ENCODE results near the gene NDUFS8.
A peak's percentile ranks its signal among the peaks of the same experiment; 100 is the strongest.

NDUFS8 gene

DNA sequence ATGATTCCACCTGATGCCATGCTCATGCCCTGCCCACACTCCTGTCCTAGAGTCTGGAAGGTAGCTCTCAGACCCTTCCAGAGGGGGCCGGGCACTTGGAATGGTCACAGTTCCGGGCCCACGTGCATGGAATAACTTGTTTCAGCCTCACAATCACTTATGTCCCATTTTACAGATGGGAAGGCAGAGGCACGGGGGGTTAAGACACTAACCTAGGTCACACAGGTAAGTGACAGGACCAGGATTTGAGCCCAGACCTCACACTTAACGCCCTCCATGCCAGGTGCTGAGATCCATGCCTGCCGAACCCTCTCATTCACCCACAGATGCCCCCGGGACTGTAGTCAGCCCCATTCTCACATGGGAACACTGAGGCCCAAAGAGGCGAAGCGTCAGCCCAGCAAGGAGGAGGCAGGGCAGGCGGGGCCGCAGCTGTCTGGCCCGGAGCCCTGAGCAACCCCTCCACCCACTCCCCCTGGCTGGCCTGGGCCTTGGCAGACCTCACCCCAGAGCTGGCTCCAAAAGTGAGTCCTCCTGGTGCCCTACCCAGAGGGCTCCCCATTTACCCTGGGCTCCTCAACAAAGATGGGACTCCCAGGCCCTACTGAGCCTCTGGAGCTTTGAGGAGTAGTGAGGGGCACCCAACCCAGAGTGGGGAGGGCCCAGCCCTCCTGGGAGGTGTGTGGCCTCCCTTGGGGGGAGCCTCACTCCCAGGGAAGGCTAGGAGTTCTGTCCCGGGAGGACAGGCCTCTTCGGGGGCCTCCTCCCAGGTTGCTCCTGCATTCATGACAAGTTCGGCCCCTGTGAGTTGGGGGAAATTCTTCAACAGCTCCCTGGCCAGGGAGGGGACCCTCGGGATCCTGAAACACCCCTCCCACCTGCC, 22.7 kb upstream of the NDUFS8 start:
- in situ Hi-C loops (cut with HindIII; ENCODE audit: low pct_unique_long_range_greater_than_20kb, low sequenced_read_pairs) = no loop called here
- no peak for DNase-seq (ENCODE audit: low read depth in 1 of 2, low spot score in 1 of 2)
- no peak for TF ChIP-seq JUND (IDR thresholded peaks at IDR 0.05; ENCODE audit: low read depth)

DNA sequence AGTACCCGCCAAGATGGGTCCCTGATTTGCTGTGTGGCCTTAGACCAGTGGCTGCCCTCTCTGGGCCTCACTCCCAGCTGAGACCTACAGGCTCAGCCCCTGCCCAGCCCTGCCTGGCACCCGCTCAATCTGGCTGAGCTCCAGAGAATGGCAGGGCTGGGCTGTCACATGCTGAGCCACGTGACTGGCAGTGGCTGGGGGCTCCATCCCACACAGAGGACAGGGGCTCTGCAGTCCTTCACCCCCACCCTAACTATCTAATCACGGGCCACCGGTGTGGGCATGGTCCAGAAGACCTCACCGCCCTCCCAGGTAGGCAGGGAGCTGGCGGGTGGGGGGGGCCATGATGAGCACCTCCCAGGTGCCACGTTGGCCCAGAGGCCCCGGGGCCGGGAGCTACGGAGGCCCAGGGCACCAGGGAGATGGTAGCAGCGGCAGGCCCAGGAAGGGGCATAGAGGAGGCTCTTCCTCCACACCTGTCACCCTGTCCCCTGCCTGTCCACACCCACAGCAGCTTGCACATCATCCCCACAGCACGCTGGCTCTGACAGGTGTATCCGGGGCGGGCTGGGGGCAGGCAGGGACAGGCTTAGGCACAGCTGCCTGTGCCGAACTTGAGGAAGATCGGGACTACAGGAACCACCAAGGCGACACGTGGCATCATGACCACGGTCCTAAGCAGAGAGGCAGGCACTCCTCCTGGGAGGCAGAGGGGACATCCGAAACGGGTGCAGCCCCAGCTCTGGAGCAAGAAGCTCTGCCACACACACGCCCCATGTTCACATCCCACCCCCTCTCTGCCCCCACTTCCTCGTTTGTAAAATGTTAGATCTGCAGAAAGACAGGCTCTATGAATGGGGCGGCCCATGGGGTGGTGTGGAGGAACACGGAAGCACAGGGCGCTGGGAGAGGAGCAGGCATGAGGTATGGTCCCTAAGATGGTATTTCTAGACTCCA, 21.8 kb upstream of the NDUFS8 start:
- DNase-seq (ENCODE audit: low read depth in 1 of 2, low spot score in 1 of 2) = peak in 1 of 2 experiments; percentile 66
- in situ Hi-C loops (cut with HindIII; ENCODE audit: low pct_unique_long_range_greater_than_20kb, low sequenced_read_pairs) = no loop called here
- no peak for TF ChIP-seq JUND (IDR thresholded peaks at IDR 0.05; ENCODE audit: low read depth)

DNA sequence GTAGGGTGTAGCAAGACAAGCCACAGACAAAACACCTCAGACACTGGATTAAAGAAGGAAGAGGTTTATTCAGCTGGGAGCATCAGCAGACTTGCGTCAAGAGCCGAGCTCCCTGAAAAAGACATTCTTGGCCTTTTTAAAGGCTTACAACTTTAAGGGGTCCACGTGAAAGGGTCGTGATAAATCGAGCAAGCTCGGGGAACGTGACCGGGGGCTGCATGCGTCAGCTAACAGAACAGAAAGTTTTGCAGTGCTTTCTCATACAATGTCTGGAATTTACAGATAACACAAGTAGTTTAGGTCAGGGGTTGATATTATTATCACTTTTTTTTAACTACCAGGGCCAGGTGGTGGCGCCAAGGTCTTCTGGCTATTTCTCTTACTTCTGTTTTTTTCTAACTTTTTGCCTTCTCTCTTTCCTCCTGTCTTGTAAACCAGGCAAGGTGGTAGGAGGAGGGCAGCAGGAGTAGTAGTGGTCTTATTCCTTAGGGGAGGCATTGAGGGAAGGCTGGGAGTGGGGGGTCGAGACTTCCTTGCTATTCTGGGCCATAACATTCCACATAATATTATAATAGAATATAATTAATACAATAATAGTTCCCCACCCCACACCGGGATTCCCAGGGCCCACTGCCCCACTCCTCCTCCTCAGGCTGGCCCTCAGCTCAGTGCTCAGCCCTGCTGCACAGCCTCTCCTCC, 20.9 kb upstream of the NDUFS8 start:
- in situ Hi-C loops (cut with HindIII; ENCODE audit: low pct_unique_long_range_greater_than_20kb, low sequenced_read_pairs) = no loop called here
- DNase-seq (ENCODE audit: low read depth in 1 of 2, low spot score in 1 of 2) = no peak
- TF ChIP-seq JUND (IDR thresholded peaks at IDR 0.05; ENCODE audit: low read depth) = no peak

DNA sequence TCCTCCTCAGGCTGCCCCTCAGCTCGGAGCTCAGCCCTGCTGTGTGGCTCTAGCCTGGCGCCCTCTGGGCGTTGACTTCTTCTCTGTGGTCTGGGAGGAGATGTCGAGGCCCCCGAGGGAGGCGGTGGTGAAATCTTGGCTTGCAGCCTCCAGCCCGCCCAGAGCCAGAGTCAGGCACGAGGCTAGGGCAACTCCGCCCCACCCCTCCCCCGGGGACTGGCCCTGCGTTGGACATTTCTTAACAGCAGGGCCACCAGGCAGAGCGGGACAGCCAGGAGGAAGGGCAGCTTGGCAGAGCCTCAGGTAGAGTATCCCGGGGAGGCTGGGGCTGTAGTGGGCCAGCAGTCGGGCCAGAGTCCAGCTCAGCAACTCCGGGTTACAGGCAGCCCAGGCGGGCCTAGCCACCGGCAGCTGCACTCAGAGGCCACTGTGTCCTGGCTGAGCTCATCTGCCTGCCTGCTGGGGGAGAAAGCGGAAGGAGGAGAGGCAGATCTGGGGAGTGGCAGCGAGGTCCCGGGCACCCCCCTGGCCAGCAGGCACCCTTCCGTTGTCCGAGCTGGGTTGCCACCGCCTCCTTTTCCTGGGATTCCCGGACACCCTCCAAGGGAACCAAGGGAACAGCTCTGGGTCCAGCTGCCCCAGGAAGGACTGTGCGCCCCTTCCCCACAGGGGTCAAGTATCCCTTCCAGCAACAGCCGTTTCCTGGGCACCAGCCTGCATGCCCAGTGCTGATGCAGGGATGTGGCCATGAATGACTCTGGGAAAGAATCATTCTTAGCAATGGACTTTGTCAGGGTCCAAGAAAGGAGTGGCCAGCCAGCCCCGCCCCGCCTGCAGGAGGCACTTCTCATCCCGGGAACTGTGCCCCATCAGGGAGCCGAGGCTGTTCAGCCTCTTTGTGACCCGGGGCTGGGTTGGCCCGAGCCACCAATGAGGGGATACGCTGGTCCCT, 20.1 kb upstream of the NDUFS8 start, which contains the start of gene ALDH3B1:
Gene ALDH3B1, plus strand, starts transcription at position 238 of the 952 bp plus-strand sequence. CDS start 4,971 bp downstream, outside the sequence.
- TF ChIP-seq JUND (IDR thresholded peaks at IDR 0.05; ENCODE audit: low read depth) = no peak
- peak; percentile 40 to 93 for DNase-seq (ENCODE audit: low read depth in 1 of 2, low spot score in 1 of 2)
- in situ Hi-C loops (cut with HindIII; ENCODE audit: low pct_unique_long_range_greater_than_20kb, low sequenced_read_pairs) = no loop called here

DNA sequence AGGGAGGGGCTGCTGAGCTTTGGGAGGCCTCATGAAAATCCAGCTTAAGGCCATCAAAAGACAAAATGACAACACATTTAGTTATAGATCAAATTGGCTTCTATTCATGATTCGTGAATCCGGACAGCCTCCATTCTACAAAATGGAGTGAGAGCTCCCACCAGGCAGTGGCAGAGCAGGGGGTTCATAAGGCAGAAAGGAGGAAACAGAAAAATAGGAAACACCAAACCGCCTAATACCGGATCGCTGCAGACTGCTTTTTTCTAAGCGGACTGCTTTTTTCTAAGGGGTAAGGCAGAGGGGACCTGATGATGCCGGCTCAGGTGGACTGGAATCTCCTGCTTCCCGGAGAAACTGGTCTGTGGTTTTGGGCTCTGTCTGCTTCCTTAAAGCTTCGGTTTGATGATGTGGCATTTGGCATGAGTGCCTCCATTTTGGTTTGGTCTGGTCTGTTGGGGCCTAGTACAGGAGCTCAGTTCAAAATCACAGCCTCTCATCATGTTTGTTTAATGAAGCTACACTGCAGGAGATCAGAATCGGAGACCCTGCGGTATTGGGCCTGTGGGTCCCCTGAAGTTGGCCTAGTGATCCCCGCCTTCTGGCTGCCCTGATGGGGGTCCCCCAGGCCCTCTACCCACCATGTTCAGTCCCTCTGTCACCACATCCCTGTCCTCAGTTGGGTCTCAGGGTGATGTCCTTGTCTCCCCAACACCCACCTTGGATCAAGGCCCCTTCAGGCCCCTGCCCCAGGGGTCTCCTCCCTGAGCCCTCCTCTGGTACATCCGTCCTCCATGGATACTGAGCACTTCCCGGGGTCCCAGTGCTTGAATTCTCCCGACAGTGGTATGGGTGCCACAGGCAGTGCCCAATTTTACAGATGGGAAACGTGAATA, 19.2 kb upstream of the NDUFS8 start:
- in situ Hi-C loops (cut with HindIII; ENCODE audit: low pct_unique_long_range_greater_than_20kb, low sequenced_read_pairs) = no loop called here
- no peak for DNase-seq (ENCODE audit: low read depth in 1 of 2, low spot score in 1 of 2)
- no peak for TF ChIP-seq JUND (IDR thresholded peaks at IDR 0.05; ENCODE audit: low read depth)

DNA sequence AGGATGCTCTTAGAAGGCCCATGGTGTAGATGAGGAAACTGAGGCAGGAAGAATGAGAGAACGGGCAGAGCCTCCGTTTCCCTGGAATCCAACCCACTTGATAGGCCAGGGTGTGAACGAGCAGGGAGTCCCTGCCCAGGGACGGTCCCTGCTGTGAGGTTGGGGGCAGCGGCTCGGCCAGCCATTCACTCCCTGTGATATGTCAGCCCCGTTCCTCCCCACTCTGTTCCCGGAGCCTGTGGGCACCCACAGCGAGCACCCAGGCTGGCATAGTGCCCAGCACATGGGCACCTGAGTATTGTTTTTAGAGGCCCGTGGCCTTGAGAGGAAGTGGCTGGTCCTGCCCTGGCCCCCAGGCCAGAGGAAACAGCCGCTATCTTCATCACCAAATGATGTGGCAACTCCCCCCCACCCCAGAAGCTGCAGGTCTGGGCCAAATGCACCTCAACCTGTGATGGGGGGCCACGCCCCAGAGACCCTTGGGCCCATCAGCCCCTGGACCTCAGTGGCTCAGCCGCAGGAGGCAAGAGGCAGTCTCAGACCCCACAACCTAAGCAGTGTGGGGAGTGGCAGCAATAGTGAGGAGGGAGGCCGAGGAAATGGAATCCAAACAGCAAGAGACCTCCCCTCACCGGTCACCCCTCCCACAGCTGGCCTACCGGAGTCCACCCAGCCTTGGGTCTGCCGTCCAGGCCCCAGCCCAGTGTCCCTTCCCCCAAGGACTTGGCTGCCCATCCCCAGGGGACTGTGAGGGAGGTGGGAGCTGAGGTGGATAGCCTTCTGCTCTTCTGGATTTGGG, 18.2 kb upstream of the NDUFS8 start:
- in situ Hi-C loops (cut with HindIII; ENCODE audit: low pct_unique_long_range_greater_than_20kb, low sequenced_read_pairs) = no loop called here

DNA sequence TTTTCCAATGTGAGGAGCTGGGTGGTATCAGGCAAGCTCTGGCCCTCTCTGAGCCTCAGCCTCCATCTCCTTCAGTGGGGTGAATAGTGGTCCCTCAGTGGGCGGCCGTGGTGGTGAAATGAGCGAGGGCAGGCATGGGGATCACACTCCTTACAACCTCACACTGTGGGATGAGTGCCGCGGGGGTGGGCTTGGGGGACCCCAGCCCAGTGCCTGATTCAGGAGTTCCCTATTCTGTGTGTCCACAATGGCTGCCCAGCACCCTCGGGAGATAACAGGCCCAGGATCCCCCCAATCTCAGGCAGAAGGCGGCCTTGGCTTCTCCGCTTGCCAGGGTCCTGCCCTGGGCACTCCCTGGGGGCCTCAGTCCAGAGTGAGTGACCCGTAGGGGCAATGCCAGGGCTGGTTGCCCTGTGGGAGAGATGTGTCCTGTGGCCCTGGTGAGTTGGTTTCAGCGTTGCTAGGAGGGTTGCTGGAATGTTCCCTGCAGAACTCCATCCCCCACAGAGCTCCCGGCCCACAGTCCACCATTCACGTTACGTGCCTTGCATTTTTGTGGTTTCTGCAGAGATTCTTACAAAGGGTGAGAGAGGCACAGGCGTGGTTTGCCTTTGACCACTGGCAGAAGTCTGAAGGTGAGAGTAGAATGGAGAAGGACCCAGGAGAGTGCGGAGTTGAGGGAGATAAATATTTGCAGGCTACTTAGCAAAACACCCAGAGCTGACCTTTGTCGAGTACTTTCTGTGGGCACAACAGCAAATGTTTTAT, 17.5 kb upstream of the NDUFS8 start:
- in situ Hi-C loops (cut with HindIII; ENCODE audit: low pct_unique_long_range_greater_than_20kb, low sequenced_read_pairs) = no loop called here
- DNase-seq (ENCODE audit: low read depth in 1 of 2, low spot score in 1 of 2) = peak; percentile 85 to 99
- no peak for TF ChIP-seq JUND (IDR thresholded peaks at IDR 0.05; ENCODE audit: low read depth)

More for the DNA sequence above, 18.2 kb upstream of the NDUFS8 start:
- DNase-seq (ENCODE audit: low read depth in 1 of 2, low spot score in 1 of 2) = no peak
- no peak for TF ChIP-seq JUND (IDR thresholded peaks at IDR 0.05; ENCODE audit: low read depth)

DNA sequence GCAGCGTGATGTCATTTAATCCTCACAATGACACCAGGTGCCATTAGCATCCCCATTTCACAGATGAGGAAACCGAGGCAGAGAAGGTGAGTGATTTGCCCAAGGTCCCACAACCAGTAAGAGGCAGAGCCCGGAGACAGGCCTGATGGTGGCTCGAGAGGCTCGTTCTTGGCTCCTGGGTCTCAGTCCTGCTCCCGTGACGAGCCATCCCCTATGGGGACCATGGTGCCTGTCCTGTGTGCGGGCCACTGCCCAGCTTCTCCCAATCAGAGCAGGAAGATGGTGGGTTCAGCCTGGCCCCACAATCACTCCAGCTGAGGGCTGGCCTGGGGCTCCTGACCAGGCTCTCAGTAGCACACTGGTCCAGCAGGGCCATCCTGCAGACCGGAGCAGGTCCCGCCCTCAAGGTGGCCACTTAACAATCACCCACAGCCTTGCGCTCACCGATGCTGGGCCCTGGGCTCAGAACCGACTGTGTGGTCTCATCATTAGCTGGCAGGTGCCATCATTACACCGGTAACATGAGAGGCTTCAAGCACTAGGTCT, 16.8 kb upstream of the NDUFS8 start:
- no peak for DNase-seq (ENCODE audit: low read depth in 1 of 2, low spot score in 1 of 2)
- in situ Hi-C loops (cut with HindIII; ENCODE audit: low pct_unique_long_range_greater_than_20kb, low sequenced_read_pairs) = no loop called here
- TF ChIP-seq JUND (IDR thresholded peaks at IDR 0.05; ENCODE audit: low read depth) = no peak

All from T47D (cell line).